Retinal pigment epithelial cell (primary cell): ENCODE measurements around the gene RGS19.

Source experiments
- DNase-seq: peaks from one replicate; pipeline ENCODE4 v3.0.0-alpha.2; 2010; ENCODE audit warnings: low read depth
- H3K4me3 ChIP-seq: 2 replicates; pipeline ENCODE4 v1.5.1; 2011; ENCODE audit warnings: mild to moderate bottlenecking, low read length, control low read depth, moderate library complexity
- CTCF ChIP-seq: conservative IDR thresholded peaks from 2 replicates; pipeline ENCODE4 v1.5.1; 2011; ENCODE audit warnings: low read depth, low read length, control low read depth, inconsistent platforms

Gene RGS19

GRCh38 chr20:64051033-64051452 is 28.3 kb downstream of the RGS19 start:
- no peak overlapping the region for H3K4me3 ChIP-seq
- no peak for DNase-seq
- no peak for TF ChIP-seq CTCF

GRCh38 chr20:64050261-64051032 is 28.9 kb downstream of the RGS19 start:
- TF ChIP-seq CTCF: no peak
- no peak for DNase-seq
- no peak overlapping the region for H3K4me3 ChIP-seq

GRCh38 chr20:64049878-64050260 is 29.4 kb downstream of the RGS19 start:
- TF ChIP-seq CTCF: no peak

GRCh38 chr20:64049060-64049877 is 30.0 kb downstream of the RGS19 start, which contains the start of gene SOX18:
SOX18 (minus strand) TSS chr20:64049639; CDS start chr20:64049516, 123 bp downstream.
- DNase-seq: no peak
- no peak within 1 kb of the TSS for H3K4me3 ChIP-seq

More at GRCh38 chr20:64049878-64050260, 29.4 kb downstream of the RGS19 start:
- DNase-seq: no peak
- no peak overlapping the region for H3K4me3 ChIP-seq

GRCh38 chr20:64048402-64049044 is 30.8 kb downstream of the RGS19 start:
- H3K4me3 ChIP-seq: no peak overlapping the region
- no peak for DNase-seq
- TF ChIP-seq CTCF: no peak

More at GRCh38 chr20:64049060-64049877, 30.0 kb downstream of the RGS19 start, which contains the start of gene SOX18:
- no peak for TF ChIP-seq CTCF

- H3K4me3 ChIP-seq: no peak overlapping the region
- DNase-seq: no peak
- no peak for TF ChIP-seq CTCF
Measured at GRCh38 chr20:64047968-64048401, 31.3 kb downstream of the RGS19 start.
